Mesothelial cell of epicardium (in vitro differentiated cells): Measurements from ENCODE around the gene PAX5. TPM values are rescaled to one million over a fixed set of nuclear protein-coding genes. Genes with fewer than 3 reads are reported as not detected.

Experiments
- DNase-seq, 2 experiments: peaks; one replicate each; pipeline ENCODE4 v3.0.0; 2021; ENCODE audit warnings: low spot score in 2 of 2; ENCODE audit not compliant: unreplicated experiment in 2 of 2
- H3K27ac Mint-ChIP-seq: 2 replicates; pipeline ENCODE4 v1.8.0; 2021; ENCODE audit warnings: mixed read lengths
- H3K27me3 Mint-ChIP-seq: 2 replicates; pipeline ENCODE4 v1.8.0; 2021; ENCODE audit warnings: low read depth, mixed read lengths
- H3K36me3 Mint-ChIP-seq: 2 replicates; pipeline ENCODE4 v1.8.0; 2021; ENCODE audit warnings: mixed read lengths
- H3K4me1 Mint-ChIP-seq: 2 replicates; pipeline ENCODE4 v1.8.0; 2021; ENCODE audit warnings: mixed read lengths
- H3K4me3 Mint-ChIP-seq: 2 replicates; pipeline ENCODE4 v1.8.0; 2021; ENCODE audit warnings: mild to moderate bottlenecking, moderate library complexity, mixed read lengths
- H3K9me3 Mint-ChIP-seq: 2 replicates; pipeline ENCODE4 v1.8.0; 2021; ENCODE audit warnings: mixed read lengths
- CTCF ChIP-seq: fragments of 200-600 bp; sonication (generic); IDR thresholded peaks from one replicate; pipeline ENCODE4 v1.5.0; 2021; ENCODE audit warnings: antibody characterized with exemption; ENCODE audit not compliant: unreplicated experiment
- total RNA-seq: library from RNA; stranded (reverse); gene quantifications from 3 replicates; pipeline ENCODE4 v1.2.1, GENCODE V29; 2021

The PAX5 gene
- total RNA-seq, 1 donor from 2014 or later = not detected

- no peak for TF ChIP-seq CTCF
- no peaks in the 10 kb centered on the region for H3K36me3 Mint-ChIP-seq
- no peaks in the 10 kb centered on the region for H3K9me3 Mint-ChIP-seq
- DNase-seq = no peak
- peaks cover 19% of the 10 kb centered on the region for H3K4me1 Mint-ChIP-seq
- no peak overlapping the region for H3K4me3 Mint-ChIP-seq
- no peak overlapping the region for H3K27ac Mint-ChIP-seq
- H3K27me3 Mint-ChIP-seq = peaks cover 100% of the 10 kb centered on the region
Observed at GRCh38 chr9:37038302-37038942, 4.4 kb upstream of the PAX5 start.

GRCh38 chr9:37037503-37038301 is 3.6 kb upstream of the PAX5 start:
- DNase-seq = no peak
- peak overlapping the region; percentile 68 for H3K4me3 Mint-ChIP-seq
- peaks cover 19% of the 10 kb centered on the region for H3K4me1 Mint-ChIP-seq
- no peak for TF ChIP-seq CTCF
- H3K27ac Mint-ChIP-seq = no peak overlapping the region
- peaks cover 100% of the 10 kb centered on the region for H3K27me3 Mint-ChIP-seq
- no peaks in the 10 kb centered on the region for H3K36me3 Mint-ChIP-seq
- no peaks in the 10 kb centered on the region for H3K9me3 Mint-ChIP-seq

GRCh38 chr9:37036776-37037502 is 2.9 kb upstream of the PAX5 start:
- H3K4me3 Mint-ChIP-seq = peak overlapping the region; percentile 68

GRCh38 chr9:37036371-37036775 is 2.3 kb upstream of the PAX5 start:
- DNase-seq = no peak
- Mint-ChIP-seq H3K27ac (no peak overlapping the region), H3K4me1 (peaks cover 19% of the 10 kb centered on the region), H3K27me3 (peaks cover 100% of the 10 kb centered on the region), H3K4me3 (peak overlapping the region; percentile 68), H3K9me3 (no peaks in the 10 kb centered on the region), H3K36me3 (no peaks in the 10 kb centered on the region)
- no peak for TF ChIP-seq CTCF

More at GRCh38 chr9:37036776-37037502, 2.9 kb upstream of the PAX5 start:
- no peaks in the 10 kb centered on the region for H3K36me3 Mint-ChIP-seq
- DNase-seq = no peak
- H3K9me3 Mint-ChIP-seq = no peaks in the 10 kb centered on the region
- peak overlapping the region; percentile 10 for H3K27ac Mint-ChIP-seq
- H3K4me1 Mint-ChIP-seq = peaks cover 19% of the 10 kb centered on the region
- no peak for TF ChIP-seq CTCF
- H3K27me3 Mint-ChIP-seq = peaks cover 100% of the 10 kb centered on the region

GRCh38 chr9:37035648-37036370 is 1.7 kb upstream of the PAX5 start:
- DNase-seq = peak in 1 of 2 experiments; percentile 54
- Mint-ChIP-seq H3K4me1 (peaks cover 19% of the 10 kb centered on the region), H3K27ac (no peak overlapping the region)

More at GRCh38 chr9:37035648-37036370, 1.7 kb upstream of the PAX5 start:
- H3K4me3 Mint-ChIP-seq = peak overlapping the region; percentile 54
- H3K36me3 Mint-ChIP-seq = no peaks in the 10 kb centered on the region
- H3K9me3 Mint-ChIP-seq = no peaks in the 10 kb centered on the region
- no peak for TF ChIP-seq CTCF
- peaks cover 100% of the 10 kb centered on the region for H3K27me3 Mint-ChIP-seq
